ENCODE data around the gene ARHGDIG.

Gene ARHGDIG

DNA sequence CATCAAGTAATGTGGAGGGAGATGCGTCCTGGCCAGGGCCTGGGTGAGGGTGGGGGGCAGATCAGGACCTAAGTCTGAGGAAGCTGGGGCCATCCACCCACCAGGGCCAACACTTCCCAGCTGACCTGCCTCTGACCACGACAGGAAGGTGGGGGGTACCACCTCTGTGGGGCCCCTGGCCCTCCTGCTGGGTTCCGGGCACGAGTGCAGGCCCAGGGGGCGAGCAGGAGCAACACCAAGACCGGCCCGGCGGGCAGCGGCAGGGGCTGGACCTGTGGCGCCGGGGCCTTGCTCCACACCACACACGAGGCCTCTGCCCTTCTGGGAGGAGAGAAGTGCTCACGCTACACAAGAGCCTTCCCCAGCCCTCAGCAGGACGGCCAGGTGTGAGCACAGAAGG is 15.9 kb downstream of the ARHGDIG start:
- no peak for DNase-seq

DNA sequence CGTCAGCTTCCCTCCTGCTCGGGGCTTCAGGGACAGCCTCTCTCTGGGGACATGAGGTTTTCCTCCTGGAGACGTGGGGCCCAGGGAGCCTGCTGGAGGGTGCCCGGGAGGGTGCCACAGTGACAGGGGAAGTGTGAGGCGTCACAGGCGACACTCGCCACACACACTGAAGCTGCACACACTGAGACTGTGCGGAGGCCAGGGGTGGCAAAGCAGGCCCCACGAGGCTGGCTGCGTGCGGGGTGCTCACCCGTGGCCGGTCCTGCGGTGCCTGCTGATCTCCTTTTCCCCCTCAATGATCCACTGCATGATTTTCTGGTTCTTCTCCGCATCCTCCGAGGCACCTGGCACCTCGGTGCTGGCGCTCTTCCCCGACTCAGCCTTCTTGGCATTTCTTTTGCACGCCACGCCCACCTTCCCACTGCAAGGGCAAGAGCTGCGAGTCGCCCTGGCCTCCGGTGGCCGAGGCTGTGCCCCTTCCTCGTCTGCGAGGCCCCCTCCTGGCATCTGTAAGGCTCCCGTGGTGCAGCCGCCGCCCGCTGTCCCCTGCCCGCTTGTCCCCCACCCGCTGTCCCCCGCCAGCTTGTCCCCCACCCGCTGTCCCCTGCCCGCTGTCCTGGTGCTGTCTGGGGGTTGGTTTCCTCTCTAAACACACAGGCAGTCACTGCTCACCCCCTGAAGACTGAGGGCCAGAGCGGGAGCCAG is 16.6 kb downstream of the ARHGDIG start:
- DNase-seq: no peak

DNA sequence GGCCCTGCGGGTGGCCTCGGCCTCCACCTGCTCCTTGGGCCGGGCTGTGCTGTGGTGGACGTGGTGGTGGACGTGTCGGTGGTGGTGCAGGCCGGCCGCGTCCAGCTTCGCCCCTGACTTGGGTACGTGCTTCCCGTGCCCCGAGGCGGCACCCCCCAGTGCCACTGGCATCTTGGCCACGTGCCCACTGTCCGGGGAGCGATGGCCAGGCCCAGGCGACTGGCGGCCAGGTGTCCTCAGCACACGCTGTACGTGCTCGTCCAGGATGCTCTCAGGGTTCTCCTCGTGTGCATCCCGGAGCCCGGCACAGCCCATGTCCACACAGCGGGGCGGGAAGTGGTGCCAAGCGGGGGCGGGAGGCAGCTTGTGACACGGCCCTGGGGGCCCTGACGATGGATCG is 17.4 kb downstream of the ARHGDIG start:
- DNase-seq: no peak

DNA sequence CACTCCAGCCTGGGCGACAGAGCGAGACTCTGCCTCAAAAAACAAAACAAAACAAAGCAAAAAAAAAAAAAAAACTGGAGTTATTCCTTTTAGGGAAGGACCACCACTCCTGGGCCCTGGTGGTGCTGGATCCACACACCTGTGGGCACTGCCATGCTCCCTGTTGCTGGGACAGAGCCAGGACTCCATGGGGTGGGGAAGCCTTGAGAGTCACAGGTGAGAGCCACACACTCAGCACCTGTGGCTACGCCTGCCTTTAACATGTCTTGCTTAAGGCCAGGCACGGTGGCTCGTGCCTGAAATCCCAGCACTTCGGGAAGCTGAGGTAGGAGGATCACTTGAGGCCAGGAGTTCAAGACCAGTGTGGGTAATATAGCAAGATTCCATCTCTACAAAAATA is 20.8 kb downstream of the ARHGDIG start:
- no peak for DNase-seq

DNA sequence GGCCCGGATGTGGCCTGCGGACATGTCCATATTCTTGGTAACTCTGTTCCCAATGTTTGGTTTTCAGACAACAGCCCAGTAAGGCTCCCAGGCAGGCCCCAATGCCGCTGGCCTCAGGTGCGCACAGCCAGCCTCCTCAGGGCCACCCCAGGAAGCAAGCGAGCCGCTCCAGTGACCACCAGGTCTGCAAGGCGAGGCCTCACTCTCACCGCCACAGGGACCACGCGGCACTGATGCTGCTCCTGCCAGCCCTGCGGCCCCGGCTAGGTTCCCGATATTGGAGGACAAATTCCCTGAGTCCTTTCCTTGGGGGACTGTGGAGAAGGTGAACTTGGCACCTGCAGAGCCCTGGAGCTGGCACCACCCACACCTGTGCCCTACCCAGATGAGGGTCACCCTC is 21.6 kb downstream of the ARHGDIG start:
- no peak for DNase-seq

DNA sequence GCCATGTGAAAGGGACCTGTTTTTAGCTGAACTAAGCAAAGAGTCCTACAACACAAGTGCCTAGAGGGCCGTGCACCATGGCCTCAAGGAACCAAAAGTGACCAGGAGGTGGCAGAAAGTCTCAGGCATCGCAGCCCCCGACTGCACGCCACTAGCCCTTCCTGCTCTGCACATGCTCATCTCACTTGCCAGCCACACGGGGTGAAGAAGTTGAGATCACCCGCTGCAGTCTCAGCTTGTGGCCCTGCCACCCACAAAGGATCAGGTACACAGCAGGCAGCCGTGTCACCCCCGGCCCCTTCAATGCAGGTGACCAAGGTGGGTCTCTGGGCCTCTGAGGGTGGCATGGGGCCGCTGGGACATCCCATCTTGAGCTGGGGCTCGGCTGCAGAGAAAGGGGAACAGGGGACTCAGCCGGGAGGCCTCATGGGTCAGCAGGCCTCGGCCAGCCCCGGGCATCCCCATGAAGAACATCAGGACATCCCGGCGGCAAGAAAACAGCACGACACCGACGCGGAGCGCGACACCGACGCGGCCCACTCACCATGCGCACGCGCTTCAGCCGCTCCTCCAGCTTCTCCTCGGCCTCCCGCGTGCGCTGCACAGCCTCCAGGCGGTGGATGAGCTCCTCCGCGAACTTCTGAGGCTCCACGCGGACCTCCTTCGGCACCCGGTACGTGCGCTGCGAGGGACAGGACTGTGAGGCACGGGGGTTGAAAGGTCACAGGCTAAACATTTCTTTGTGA is 23.5 kb downstream of the ARHGDIG start:
- no peak for DNase-seq

DNA sequence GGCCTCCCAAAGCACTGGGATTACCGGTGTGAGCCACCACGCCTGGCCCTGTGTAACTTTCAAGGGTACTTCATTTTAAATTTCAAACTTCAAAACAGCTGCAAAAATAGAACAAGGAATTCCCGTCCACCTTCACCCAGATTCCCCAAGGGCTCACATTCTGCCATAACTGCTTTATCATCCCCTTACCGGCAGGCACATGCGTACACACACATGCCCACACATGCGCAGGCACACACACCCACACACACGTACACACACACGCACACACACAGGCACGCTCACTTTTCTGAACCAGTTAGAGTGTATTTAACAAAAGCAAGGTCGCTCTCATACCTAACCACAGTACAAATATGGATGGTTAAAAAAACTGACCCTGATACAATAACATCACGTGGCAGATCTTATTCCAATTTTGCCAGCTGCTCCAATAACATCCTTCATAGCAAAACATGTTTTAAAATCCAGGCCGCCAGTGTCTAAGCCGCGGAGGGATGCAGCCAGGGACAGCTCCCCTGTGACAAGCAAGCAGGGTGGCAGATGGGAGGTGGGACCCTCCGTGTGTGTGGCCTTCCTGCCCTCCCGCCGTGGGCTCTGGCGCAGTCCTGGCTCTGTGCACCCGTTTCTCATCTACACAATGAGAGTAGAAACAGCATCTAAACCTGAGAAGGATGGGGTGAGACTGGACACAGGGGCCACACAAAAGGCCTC is 25.7 kb downstream of the ARHGDIG start:
- DNase-seq: peak in 23 of 56 donors; percentile 6 to 71 (median 23)

DNA sequence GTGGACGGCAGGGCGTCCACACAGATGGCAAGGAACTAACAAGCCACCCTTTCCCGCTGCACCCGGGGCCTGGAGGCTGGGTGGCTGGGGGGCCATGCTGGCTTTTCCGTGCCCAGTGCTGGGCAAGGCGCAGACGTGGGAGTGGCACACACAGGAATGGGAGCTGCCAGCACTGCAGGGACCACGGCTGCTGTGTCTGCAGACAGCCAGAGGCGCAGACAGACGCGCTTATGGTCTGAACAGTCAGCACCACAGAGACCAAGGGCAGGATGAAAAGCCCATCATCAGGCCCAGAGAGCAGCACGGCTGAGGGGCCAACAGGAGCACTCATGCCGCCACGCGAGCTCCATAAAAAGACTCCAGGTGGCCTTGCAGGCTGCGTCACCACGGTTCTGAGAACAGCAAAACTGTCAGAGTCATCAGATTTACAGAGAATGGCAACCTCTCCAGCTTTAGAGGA is 26.6 kb downstream of the ARHGDIG start:
- no peak for DNase-seq

DNA sequence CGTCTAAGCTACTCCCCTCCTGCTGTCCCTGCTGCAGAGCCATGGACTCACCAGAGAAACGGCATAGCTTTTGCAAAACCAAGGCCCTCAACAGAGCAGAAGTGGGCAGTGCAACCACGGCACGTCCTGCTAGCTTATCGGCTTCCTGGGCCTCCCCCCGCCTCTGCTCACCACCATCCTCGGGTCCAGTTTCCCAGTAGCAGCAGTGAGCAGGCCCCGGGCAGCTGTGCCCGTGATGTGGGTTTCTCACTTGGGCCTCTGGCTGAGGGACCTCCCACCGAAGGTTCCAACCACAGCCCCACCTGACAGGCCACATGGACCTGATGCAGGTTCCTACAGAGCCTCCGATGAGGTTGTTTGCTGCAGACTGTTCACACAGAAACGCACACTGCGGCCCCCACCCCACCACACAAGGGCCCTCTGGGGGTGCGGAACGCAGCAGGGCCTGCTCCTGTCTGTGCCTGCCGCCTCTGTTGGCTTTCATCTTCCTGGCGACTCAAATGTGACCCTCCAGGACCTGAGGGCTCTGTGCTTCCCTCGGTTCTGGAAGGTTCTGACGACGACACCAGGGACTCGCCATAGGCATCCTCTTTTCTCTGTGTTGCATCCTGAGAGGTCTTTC is 27.4 kb downstream of the ARHGDIG start:
- no peak for DNase-seq

DNA sequence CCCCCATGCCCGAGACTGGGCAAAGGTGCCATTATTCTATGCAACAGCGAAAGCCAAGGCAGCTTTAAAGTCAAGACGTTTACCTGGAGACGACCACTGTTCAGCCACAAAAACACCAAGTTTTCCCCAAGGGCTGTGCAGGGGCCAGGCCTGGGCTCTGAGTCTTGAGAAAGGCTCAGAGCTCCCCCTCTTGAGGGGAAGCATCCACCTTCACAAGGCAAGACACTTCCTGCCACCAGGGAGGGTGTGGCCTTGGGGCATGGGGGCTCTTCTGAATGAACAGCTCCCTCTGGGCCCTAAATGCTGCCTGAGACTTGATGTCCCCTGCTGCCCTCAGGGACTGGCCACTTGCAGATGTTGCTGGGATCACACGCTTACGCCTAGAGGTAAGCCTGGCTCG is 29.1 kb downstream of the ARHGDIG start:
- DNase-seq: no peak

DNA sequence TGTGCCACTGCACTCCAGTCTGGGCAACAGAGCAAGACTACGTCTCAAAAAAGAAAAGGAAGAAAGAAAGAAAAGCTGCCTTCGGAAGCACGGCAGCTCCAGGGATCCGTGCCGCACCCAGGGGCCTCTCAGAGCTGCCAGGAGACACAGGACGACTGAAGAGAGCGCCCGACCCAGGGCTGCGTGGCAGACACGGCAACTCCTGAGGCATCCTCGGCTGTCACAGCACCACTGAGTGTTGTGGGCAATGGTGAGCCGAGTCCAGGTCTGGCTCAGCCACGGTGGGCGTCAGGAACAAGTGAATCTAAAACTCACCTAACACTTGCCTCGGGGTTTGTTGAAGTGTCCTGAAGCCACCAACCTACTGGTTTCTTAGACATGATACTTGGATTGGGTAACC is 31.3 kb downstream of the ARHGDIG start:
- DNase-seq: no peak

DNA sequence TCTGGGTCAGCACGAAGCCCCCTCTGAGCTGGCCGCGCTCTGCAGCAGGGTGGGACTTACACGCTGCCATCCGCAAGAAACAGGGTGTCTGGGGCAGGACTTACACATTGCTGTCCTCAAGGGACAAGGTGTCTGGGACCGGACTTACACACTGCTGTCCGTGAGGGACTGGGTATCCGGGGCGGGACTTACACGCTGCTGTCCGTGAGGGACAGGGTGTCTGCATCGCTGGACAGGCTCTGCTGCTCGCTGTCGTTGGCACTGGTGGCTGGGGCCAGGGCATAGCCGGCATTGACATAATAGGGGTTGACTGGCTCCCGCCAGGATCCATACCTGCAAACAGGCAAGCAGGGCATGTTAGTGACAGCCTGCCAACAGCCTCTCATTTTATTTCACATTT is 34.0 kb downstream of the ARHGDIG start:
- no peak for DNase-seq

DNA sequence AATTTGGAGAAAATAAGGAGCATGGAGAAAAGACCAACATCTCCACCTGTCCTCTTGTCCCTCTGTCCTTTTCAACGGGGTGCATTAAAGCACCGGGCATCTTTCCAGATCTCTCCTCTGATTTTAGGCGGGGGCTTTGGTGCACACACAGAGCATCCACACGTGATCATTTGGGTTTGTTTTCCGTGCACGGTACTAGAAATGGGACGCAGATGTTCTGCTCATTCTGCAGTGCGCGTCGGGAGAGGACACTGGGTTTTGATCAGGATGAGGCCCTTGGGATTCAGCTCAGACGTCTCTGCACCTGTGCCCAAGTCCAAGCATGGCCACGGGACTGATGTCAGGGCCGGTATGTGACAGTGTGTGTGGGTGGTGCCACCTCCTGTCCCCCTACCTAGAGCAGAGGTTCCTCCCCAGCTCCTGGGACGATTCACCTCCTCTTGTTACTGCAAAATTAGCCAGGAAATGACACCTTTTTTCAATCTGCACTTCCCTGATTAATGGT is 34.5 kb downstream of the ARHGDIG start:
- no peak for DNase-seq

DNA sequence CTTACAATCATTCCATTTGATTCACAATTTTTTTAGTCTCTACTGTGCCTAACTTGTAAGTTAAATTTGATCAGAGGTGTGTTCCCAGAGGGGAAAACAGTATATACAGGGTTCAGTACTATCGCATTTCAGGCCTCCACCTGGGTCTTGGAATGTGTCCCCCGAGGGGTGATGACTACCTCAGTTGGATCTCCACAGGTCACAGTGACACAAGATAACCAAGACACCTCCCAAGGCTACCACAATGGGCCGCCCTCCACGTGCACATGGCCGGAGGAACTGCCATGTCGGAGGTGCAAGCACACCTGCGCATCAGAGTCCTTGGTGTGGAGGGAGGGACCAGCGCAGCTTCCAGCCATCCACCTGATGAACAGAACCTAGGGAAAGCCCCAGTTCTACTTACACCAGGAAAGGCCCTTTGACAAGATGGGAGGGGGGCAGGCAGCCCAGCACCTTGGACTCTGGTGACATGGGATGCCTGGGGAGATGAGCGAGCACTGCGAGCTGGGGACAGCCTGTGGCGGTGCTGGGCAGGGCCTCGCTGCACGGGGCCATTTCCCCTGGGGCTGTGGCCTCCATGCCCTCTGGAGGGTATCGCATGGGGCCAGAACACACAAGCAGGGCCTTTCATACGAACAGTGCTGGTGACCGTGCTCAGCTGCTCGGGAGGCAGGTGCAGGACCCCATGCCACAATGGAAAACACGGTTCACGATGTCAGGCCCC is 36.5 kb downstream of the ARHGDIG start:
- DNase-seq: no peak

DNA sequence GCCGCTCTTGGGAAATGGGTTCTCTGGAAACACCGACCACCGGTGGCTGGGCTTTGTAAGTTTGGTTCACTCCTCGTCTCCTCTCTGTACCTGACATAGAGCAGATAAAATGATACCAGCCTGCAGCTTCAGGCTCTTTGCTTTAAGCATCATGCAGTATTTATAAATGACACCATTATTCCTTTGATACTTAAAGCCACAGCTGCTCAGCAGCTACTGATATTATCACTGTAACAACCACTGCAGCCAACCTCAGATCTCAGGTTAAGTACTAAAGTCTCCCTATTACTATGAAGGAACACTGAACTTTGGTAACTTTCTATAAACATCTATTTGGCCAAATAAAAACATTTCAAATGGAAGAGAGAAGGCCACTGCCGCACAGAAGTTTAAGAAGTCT is 37.2 kb downstream of the ARHGDIG start:
- DNase-seq: no peak

DNA sequence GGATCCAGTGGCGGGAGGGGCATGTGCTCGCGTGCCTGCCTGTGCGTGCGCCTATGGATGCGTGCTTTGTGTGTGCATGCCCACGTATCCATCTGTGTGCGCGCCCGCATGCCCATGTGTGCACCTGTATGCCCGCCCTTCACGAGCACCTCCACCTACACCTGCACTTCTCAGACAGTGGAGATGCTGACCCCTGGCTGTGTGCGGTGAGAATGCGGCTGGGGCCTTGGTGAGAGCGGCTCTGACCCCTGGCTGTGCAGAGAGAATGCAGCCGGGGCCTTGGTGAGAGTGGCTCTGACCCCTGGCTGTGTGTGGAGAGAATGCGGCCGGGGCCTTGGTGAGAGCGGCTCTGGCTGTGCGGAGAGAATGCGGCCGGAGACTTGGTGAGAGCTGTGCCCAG is 38.2 kb downstream of the ARHGDIG start:
- DNase-seq: no peak

DNA sequence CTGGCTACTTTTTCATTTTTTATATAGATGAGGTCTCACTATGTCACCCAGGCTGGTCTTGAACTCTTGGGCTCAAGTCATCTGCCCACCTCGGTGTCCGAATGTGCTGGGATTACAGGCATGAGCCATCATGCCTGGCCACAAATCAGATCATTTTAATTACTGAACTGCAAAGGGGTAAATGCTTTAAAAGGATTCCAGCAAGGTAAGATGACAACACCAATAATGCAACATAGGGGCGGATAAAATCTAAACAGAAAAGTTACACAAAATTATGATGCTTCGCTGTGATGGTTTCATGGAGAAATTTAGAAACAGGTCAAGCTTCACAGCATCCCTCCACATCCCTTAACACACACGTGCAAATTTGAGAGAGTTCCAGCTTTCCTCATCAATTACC is 39.8 kb downstream of the ARHGDIG start:
- DNase-seq: no peak

DNA sequence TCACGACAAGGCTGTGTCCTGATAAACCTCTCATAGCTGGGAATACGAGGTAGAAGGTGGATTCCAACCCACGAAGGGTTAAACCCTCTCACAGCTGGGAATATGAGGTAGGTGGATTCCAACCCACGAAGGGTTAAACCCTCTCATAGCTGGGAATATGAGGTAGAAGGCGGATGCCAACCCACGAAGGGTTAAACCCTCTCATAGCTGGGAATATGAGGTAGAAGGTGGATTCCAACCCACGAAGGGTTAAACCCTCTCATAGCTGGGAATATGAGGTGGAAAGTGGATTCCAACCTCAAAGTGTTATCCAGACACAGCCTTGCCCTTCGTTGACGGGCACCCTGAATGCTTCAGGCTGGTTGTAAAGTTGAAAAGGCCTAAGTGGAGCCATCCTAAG is 41.1 kb downstream of the ARHGDIG start:
- no peak for DNase-seq

DNA sequence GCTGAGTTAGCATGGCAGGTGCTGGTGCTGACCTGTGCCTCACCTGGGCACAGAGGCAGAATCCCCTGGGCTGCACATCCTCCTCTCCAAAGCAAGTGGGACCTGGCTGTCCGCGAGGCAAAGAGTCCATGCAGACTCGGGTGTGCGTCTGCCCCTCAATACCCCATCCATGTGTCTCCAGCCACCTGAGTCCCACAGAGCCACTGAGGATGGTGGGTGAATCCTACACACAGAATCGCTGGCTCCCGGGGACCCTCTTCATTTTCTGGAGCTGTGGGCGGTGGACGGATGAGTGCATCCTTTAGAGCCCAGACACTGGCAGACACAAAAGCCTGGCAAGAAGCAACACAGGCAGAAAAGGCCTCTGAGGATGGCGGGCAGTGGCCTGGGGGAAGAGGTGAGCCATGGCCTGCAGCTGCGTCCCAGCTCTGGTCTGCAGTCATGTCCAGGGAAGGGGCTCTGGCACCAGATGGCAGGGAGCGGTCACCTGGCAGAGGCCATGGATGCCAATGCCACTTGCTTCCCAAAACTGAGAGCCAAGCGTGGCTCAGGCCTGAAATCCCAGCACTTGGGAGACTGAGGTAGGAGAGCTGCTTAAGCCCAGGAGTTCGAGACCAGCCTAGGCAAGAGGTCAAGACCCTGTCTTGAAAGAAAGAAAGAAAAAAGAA is 42.2 kb downstream of the ARHGDIG start:
- DNase-seq: no peak

DNA sequence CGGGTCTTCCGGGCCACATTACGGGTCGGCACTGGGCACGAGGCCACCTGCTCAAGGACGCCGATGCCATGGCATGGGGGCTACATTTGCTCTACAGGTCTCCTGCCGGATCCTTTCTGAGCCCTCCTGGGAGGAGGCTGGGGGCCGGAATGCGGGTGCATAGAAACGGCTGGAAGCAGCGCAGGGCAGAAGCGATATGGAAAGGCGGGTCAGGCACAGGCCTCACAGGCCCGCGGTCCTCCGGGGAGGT is 43.7 kb downstream of the ARHGDIG start:
- DNase-seq: no peak
